Pons (tissue), 1 donor: Measurements from ENCODE around the gene FSTL1.
A peak's percentile ranks its signal among the peaks of the same experiment; 100 is the strongest.

ENCODE experiments used
- DNase-seq: peaks from one replicate; pipeline ENCODE4 v3.0.0-alpha.2; 2016; ENCODE audit warnings: low spot score

The FSTL1 gene

GRCh38 chr3:120440001-120440703 lies 10.6 kb downstream of the FSTL1 start:
- no peak for DNase-seq

GRCh38 chr3:120438665-120439370 lies 12.0 kb downstream of the FSTL1 start:
- no peak for DNase-seq

GRCh38 chr3:120438216-120438615 lies 12.6 kb downstream of the FSTL1 start:
- no peak for DNase-seq

- DNase-seq, result no peak
Observed at GRCh38 chr3:120437559-120437958, 13.2 kb downstream of the FSTL1 start.

- DNase-seq, result no peak
Observed at GRCh38 chr3:120436523-120437050, 14.2 kb downstream of the FSTL1 start.

GRCh38 chr3:120435621-120436020 lies 15.2 kb downstream of the FSTL1 start:
- no peak for DNase-seq

GRCh38 chr3:120433662-120434331 lies 17.0 kb downstream of the FSTL1 start:
- no peak for DNase-seq

- no peak for DNase-seq
Observed at GRCh38 chr3:120432150-120432860, 18.5 kb downstream of the FSTL1 start.

GRCh38 chr3:120429921-120430361 lies 20.9 kb downstream of the FSTL1 start:
- DNase-seq, result no peak

- no peak for DNase-seq
Observed at GRCh38 chr3:120428924-120429323, 21.9 kb downstream of the FSTL1 start.

GRCh38 chr3:120427201-120427600 lies 23.6 kb downstream of the FSTL1 start:
- no peak for DNase-seq

GRCh38 chr3:120425572-120426250 lies 25.1 kb downstream of the FSTL1 start:
- DNase-seq, result peak; percentile 39

- DNase-seq, result no peak
Observed at GRCh38 chr3:120424976-120425570, 25.7 kb downstream of the FSTL1 start.

- no peak for DNase-seq
Observed at GRCh38 chr3:120424506-120424905, 26.3 kb downstream of the FSTL1 start.

- DNase-seq, result no peak
Observed at GRCh38 chr3:120423432-120423831, 27.4 kb downstream of the FSTL1 start.

GRCh38 chr3:120421926-120422325 lies 28.9 kb downstream of the FSTL1 start:
- no peak for DNase-seq

- no peak for DNase-seq
Observed at GRCh38 chr3:120420928-120421551, 29.8 kb downstream of the FSTL1 start.

- no peak for DNase-seq
Observed at GRCh38 chr3:120420360-120420759, 30.4 kb downstream of the FSTL1 start.

- peak; percentile 42 for DNase-seq
Observed at GRCh38 chr3:120419797-120420196, 31.0 kb downstream of the FSTL1 start.

- peak; percentile 84 for DNase-seq
Observed at GRCh38 chr3:120418866-120419490, 31.8 kb downstream of the FSTL1 start.
